ENCODE results near the gene ATP2B2. TPM values are rescaled to one million over a fixed set of nuclear protein-coding genes. Genes with fewer than 3 reads are reported as not detected.

Gene ATP2B2
- total RNA-seq, 1 experiment from 2014 or later: not detected

GRCh38 chr3:10410383-10411002 is 94.9 kb downstream of the ATP2B2 start:
- TF ChIP-seq CTCF (IDR thresholded peaks at IDR 0.05; ENCODE audit: unreplicated experiment): no peak
- Mint-ChIP-seq H3K4me1 (ENCODE audit: insufficient read depth, unreplicated experiment) (no peaks in the 10 kb centered on the region), H3K27me3 (ENCODE audit: insufficient read depth, unreplicated experiment) (peaks cover 31% of the 10 kb centered on the region), H3K27ac (ENCODE audit: low read depth, unreplicated experiment) (no peak overlapping the region), H3K4me3 (ENCODE audit: unreplicated experiment) (no peak overlapping the region), H3K9me3 (ENCODE audit: unreplicated experiment) (no peaks in the 10 kb centered on the region), H3K36me3 (ENCODE audit: insufficient read depth, unreplicated experiment) (no peaks in the 10 kb centered on the region)
- BruUV-seq (replicated peaks): no TSS peak
- no peak for DNase-seq (ENCODE audit: unreplicated experiment)
- intact Hi-C loops (cut with micrococcal nuclease): no loop called here
- CTCF ChIA-PET: no interaction called here
- POLR2A ChIA-PET: no interaction called here

- ChIA-PET POLR2A (no interaction called here), CTCF (interaction anchor here (0.5 to 1.0 kb wide), 4 partner anchors 9 to 135 kb away, joined by 3 read pairs; no protein-coding TSS in a partner anchor)
- H3K4me3 Mint-ChIP-seq (ENCODE audit: unreplicated experiment): no peak overlapping the region
- no peak for DNase-seq (ENCODE audit: unreplicated experiment)
- no peak overlapping the region for H3K27ac Mint-ChIP-seq (ENCODE audit: low read depth, unreplicated experiment)
- H3K4me1 Mint-ChIP-seq (ENCODE audit: insufficient read depth, unreplicated experiment): no peaks in the 10 kb centered on the region
- intact Hi-C loops (cut with micrococcal nuclease): no loop called here
- H3K36me3 Mint-ChIP-seq (ENCODE audit: insufficient read depth, unreplicated experiment): no peaks in the 10 kb centered on the region
- no peaks in the 10 kb centered on the region for H3K9me3 Mint-ChIP-seq (ENCODE audit: unreplicated experiment)
- no peak for TF ChIP-seq CTCF (IDR thresholded peaks at IDR 0.05; ENCODE audit: unreplicated experiment)
- no TSS peak for BruUV-seq (replicated peaks)
- peaks cover 12% of the 10 kb centered on the region for H3K27me3 Mint-ChIP-seq (ENCODE audit: insufficient read depth, unreplicated experiment)
These were observed 96.7 kb downstream of the ATP2B2 start for GRCh38 chr3:10408680-10409079.

- intact Hi-C loops (cut with micrococcal nuclease): no loop called here
- POLR2A ChIA-PET: interaction anchor here (0.6 kb wide), 1 partner anchor 135 kb away, joined by 3 read pairs; no protein-coding TSS in a partner anchor
- DNase-seq (ENCODE audit: unreplicated experiment): no peak
- CTCF ChIA-PET: interaction anchor here (0.7 kb wide), 1 partner anchor 474 kb away, joined by 3 read pairs; no protein-coding TSS in a partner anchor
- Mint-ChIP-seq H3K27ac (ENCODE audit: low read depth, unreplicated experiment) (no peak overlapping the region), H3K4me3 (ENCODE audit: unreplicated experiment) (no peak overlapping the region), H3K9me3 (ENCODE audit: unreplicated experiment) (no peaks in the 10 kb centered on the region), H3K27me3 (ENCODE audit: insufficient read depth, unreplicated experiment) (peaks cover 8% of the 10 kb centered on the region), H3K36me3 (ENCODE audit: insufficient read depth, unreplicated experiment) (no peaks in the 10 kb centered on the region), H3K4me1 (ENCODE audit: insufficient read depth, unreplicated experiment) (no peaks in the 10 kb centered on the region)
- BruUV-seq (replicated peaks): no TSS peak
- no peak for TF ChIP-seq CTCF (IDR thresholded peaks at IDR 0.05; ENCODE audit: unreplicated experiment)
These were observed 98.0 kb downstream of the ATP2B2 start for GRCh38 chr3:10407361-10407760.

GRCh38 chr3:10406414-10406813 is 99.0 kb downstream of the ATP2B2 start:
- no peak for DNase-seq (ENCODE audit: unreplicated experiment)
- Mint-ChIP-seq H3K4me3 (ENCODE audit: unreplicated experiment) (no peak overlapping the region), H3K27ac (ENCODE audit: low read depth, unreplicated experiment) (no peak overlapping the region), H3K27me3 (ENCODE audit: insufficient read depth, unreplicated experiment) (no peaks in the 10 kb centered on the region), H3K9me3 (ENCODE audit: unreplicated experiment) (no peaks in the 10 kb centered on the region), H3K4me1 (ENCODE audit: insufficient read depth, unreplicated experiment) (no peaks in the 10 kb centered on the region), H3K36me3 (ENCODE audit: insufficient read depth, unreplicated experiment) (no peaks in the 10 kb centered on the region)
- intact Hi-C loops (cut with micrococcal nuclease): no loop called here
- ChIA-PET CTCF (no interaction called here), POLR2A (no interaction called here)
- BruUV-seq (replicated peaks): no TSS peak
- TF ChIP-seq CTCF (IDR thresholded peaks at IDR 0.05; ENCODE audit: unreplicated experiment): no peak
